ENCODE results near the gene NOX3. TPM values are rescaled to one million over a fixed set of nuclear protein-coding genes. Genes with fewer than 3 reads are reported as not detected.

The NOX3 gene
- total and polyA plus RNA-seq, 2 of the 8 experiments (the other 6 are each of a cell fraction or from before 2014, with no cell fraction given) = not detected

DNA sequence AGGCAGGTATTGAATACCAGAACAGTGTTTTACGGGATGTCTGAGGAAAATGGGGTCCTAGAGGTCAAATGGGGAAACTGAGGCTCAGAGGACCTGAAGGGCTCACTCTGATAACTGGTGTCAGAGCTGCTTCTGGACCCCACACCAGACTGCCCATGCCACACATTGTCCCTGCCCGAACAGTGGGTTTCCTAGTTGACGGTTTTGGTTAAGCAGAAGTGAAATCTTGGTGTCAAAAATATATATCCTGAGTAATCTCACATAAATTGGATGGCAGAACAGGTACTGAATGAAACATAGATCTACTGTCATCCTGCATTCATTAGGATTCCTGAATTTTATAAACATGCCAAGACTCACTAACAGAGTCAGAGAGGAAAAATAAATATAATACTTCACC, 16.3 kb downstream of the NOX3 start:
- no peak for TF ChIP-seq CTBP2 (IDR thresholded peaks at IDR 0.05; ENCODE audit: borderline replicate concordance, insufficient read depth, insufficient read length, low read length)
- no peak for TF ChIP-seq SIRT6 (IDR thresholded peaks at IDR 0.05; ENCODE audit: low read length)
- Histone ChIP-seq H3K79me2 (ENCODE audit: control insufficient read depth in 1 of 2, insufficient read depth in 2 of 2, low read length in 2 of 2) (no peaks in the 10 kb centered on the region), H3K4me2 (ENCODE audit: insufficient read depth in 1 of 2, low read depth in 2 of 2, low read length in 2 of 2) (no peak overlapping the region), H2BK120ac (replicated peaks; ENCODE audit: low read depth, low read length) (no peak overlapping the region), H4K91ac (replicated peaks; ENCODE audit: insufficient read length, low read length) (no peak overlapping the region), H3K27ac (ENCODE audit: low read depth, low read length) (no peak overlapping the region), H3K4me3 (ENCODE audit: extremely low read depth in 1 of 4, insufficient read depth in 2 of 4, low read depth in 3 of 4, low read length in 4 of 4) (no peak overlapping the region), H3K23me2 (ENCODE audit: low read depth, low read length) (no peaks in the 10 kb centered on the region), H2BK20ac (ENCODE audit: low read length) (no peak overlapping the region), H3K23ac (ENCODE audit: insufficient read length) (no peak overlapping the region), H3K27me3 (replicated peaks in 1 of 4; ENCODE audit: control insufficient read depth in 3 of 4, extremely low read depth in 1 of 4, insufficient read depth in 3 of 4, low read length in 3 of 4) (no peaks in the 10 kb centered on the region), H3K14ac (ENCODE audit: insufficient read length) (no peak overlapping the region), H3K18ac (ENCODE audit: extremely low read depth, low read length) (no peak overlapping the region), H3K9ac (replicated peaks in 1 of 4; ENCODE audit: extremely low read depth in 1 of 4, low read depth in 3 of 4, low read length in 3 of 4) (no peak overlapping the region), H3K4ac (replicated peaks; ENCODE audit: insufficient read length, low read depth, low read length) (no peak overlapping the region), H3K79me1 (ENCODE audit: low read depth, low read length) (no peaks in the 10 kb centered on the region), H3K56ac (replicated peaks; ENCODE audit: insufficient read length, low read depth, low read length) (no peak overlapping the region), H3K4me1 (replicated peaks in 1 of 4; ENCODE audit: control insufficient read depth in 3 of 4, insufficient read depth in 4 of 4, low read length in 3 of 4) (no peaks in the 10 kb centered on the region), H3K36me3 (ENCODE audit: control insufficient read depth in 2 of 4, insufficient read depth in 4 of 4, low read length in 3 of 4) (no peaks in the 10 kb centered on the region), H4K20me1 (replicated peaks in 1 of 2; ENCODE audit: control insufficient read depth in 1 of 2, insufficient read depth in 2 of 2, low read length in 2 of 2) (no peaks in the 10 kb centered on the region), H4K8ac (ENCODE audit: extremely low read depth, insufficient read depth, low read length) (no peak overlapping the region), H3K9me3 (ENCODE audit: insufficient read depth in 2 of 2, low read depth in 1 of 2, low read length in 1 of 2) (no peaks in the 10 kb centered on the region), H2BK15ac (ENCODE audit: low read length) (no peak overlapping the region), H2AFZ (ENCODE audit: low read length) (no peak overlapping the region), H2BK5ac (ENCODE audit: low read depth, low read length) (no peak overlapping the region), H2AK5ac (ENCODE audit: low read depth, low read length) (no peak overlapping the region), H4K5ac (ENCODE audit: insufficient read length, low read depth, low read length) (no peak overlapping the region), H2BK12ac (ENCODE audit: low read depth, low read length) (no peak overlapping the region)
- POLR2A ChIA-PET (ENCODE audit: partially characterized antibody) = no interaction called here
- WGBS, 2 experiments (ENCODE audit: extremely low coverage in 1 of 2, insufficient coverage in 1 of 2, insufficient read length in 1 of 2, insufficient replicate concordance in 2 of 2, low coverage in 1 of 2, low lambda C conversion rate in 2 of 2, missing lambda C conversion rate in 1 of 2) = 89% methylated on average over 3 of the region's 3 CpGs; no CpG with 5 or more reads in 1 of the 2 experiments
- FAIRE-seq (no peak), DNase-seq (ENCODE audit: low read depth in 1 of 2, low spot score in 2 of 2) (no peak)
- CTCF ChIA-PET (ENCODE audit: partially characterized antibody) = interaction anchor here (1.2 kb wide), 1 partner anchor 10 kb away, joined by 3 read pairs; no protein-coding TSS in a partner anchor
